GM12891 (cell line): ENCODE results near the gene DCN. TPM values are rescaled to one million over a fixed set of nuclear protein-coding genes. Genes with fewer than 3 reads are reported as not detected.

Source experiments
- DNase-seq: peaks from one replicate; pipeline ENCODE4 v3.0.0; 2011; ENCODE audit warnings: low spot score; ENCODE audit not compliant: insufficient read length
- FAIRE-seq: peaks from 2 replicates; lab custom pipeline; 2011; peaks lifted over from hg19 to GRCh38; lab: Jason Lieb, UNC
- PAX5 ChIP-seq: IDR thresholded peaks from 2 replicates; pipeline ENCODE4 v1.6.1; 2011; ENCODE audit warnings: low read length, moderate library complexity, mild to moderate bottlenecking; ENCODE audit not compliant: insufficient read depth, severe bottlenecking
- POLR2A ChIP-seq: IDR thresholded peaks from 2 replicates; pipeline ENCODE4 v1.6.1; 2011; ENCODE audit warnings: low read depth, low read length, control low read depth
- POLR2AphosphoS5 ChIP-seq: IDR thresholded peaks from 2 replicates; pipeline ENCODE4 v1.6.1; 2011; ENCODE audit warnings: low read depth, low read length, control low read depth
- POU2F2 ChIP-seq: IDR thresholded peaks from 2 replicates; pipeline ENCODE4 v1.6.1; 2011; ENCODE audit warnings: low read depth, mild to moderate bottlenecking, control low read depth, low read length, moderate library complexity
- SPI1 ChIP-seq: IDR thresholded peaks from 2 replicates; pipeline ENCODE4 v1.6.1; 2011; ENCODE audit warnings: low read depth, low read length, control low read depth
- TAF1 ChIP-seq: IDR thresholded peaks from 2 replicates; pipeline ENCODE4 v1.6.1; 2011; ENCODE audit warnings: low read depth, low read length, control low read depth
- polyA plus RNA-seq: library from polyadenylated mRNA; unstranded; fragments of >200 nt; gene quantifications from one replicate; pipeline ENCODE4 v1.2.1, GENCODE V29; 2012; ENCODE audit warnings: low read depth, missing spikeins, inconsistent platforms; ENCODE audit not compliant: missing spikeins

Gene DCN, protein sequence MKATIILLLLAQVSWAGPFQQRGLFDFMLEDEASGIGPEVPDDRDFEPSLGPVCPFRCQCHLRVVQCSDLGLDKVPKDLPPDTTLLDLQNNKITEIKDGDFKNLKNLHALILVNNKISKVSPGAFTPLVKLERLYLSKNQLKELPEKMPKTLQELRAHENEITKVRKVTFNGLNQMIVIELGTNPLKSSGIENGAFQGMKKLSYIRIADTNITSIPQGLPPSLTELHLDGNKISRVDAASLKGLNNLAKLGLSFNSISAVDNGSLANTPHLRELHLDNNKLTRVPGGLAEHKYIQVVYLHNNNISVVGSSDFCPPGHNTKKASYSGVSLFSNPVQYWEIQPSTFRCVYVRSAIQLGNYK
- polyA plus RNA-seq: not detected

DNA sequence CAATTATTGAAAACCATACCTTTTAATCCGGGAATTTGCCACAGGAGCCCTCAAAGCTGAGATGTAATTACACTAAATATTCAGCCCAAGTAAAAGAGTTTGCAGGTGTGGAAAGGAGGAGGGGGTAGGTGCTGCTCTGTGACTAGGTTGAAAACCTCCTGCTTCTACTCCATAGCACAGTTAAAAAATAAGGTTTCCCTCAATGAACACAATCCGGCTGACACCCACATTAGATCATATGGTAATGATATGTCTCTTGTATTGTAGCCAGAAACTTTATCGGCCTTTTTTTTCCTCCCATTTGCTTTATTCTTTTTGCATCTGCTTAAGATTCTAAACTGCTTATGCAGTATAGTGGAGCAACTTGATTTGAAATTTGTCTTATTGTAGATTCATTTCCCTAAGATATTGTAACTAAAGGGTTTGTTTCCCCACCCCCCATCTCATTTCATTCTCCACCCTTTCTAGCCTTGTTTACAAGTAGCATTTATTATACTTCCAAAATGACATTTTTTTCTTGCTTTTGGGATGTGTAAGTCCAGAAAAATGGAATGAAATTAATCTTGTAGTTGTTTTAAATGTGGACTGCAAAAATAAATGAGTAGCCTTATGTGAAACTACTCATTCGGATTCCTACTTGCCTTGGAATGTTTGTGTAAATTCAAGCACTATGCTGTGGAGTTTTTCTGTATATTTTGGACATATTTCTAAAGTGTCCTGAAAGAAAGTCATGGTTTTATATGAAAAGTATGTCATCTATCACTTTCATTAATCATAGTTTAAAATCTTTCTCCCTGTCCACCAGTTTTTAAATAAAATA, at the start of gene DCN:
DCN (minus strand) TSS at position 182 of the 820 bp plus-strand sequence. CDS start 4,265 bp downstream, outside the sequence.
- no peak for TF ChIP-seq PAX5
- no peak for TF ChIP-seq POLR2A
- TF ChIP-seq SPI1: no peak
- TF ChIP-seq POLR2AphosphoS5: no peak
- no peak for TF ChIP-seq POU2F2
- TF ChIP-seq TAF1: no peak

DNA sequence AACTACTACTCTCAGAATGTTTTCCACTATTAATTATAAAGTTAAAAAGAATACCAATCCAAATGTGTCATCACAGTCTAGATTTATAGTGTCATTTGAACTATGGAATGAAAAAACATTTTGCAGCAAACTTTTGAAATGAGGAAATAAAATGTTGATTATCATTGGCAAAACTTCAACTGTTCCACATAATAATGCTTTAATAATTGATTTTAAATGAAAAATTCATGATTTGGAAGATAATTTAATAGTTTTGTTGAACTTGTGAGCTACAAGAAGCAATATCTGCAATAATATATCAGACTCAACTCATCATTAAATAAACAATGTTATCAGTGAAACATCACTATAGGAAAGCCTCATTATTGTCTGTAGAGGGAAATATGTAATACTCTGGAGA, 48.2 kb upstream of the DCN start:
- no peak for DNase-seq
- no peak for TF ChIP-seq POLR2A
- no peak for TF ChIP-seq TAF1
- TF ChIP-seq POLR2AphosphoS5: no peak
- no peak for TF ChIP-seq SPI1
- no peak for TF ChIP-seq PAX5
- TF ChIP-seq POU2F2: no peak
- FAIRE-seq: no peak

More for the DNA sequence above, at the start of gene DCN:
- DNase-seq (no peak), FAIRE-seq (no peak)

DNA sequence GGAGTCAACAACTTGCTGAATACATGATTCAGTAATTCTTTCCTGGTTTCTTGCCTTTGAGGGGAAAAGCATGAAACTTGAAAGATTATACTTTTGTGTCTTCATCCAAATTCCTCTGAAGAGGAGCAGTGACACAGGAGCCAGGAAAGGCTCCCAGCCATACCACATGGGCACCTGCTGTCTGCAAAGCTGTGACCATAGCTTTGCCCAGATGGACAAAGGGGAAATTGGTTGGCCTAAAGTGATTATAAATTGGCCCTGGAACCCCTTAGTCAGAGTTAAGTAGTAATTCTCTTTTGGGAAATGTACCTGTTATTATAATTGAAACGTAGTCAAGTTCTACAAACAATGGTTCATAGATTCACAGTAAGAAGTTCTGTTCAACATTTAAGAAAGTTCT, 44.3 kb upstream of the DCN start:
- DNase-seq: no peak
- no peak for TF ChIP-seq PAX5
- no peak for TF ChIP-seq POLR2A
- no peak for FAIRE-seq

DNA sequence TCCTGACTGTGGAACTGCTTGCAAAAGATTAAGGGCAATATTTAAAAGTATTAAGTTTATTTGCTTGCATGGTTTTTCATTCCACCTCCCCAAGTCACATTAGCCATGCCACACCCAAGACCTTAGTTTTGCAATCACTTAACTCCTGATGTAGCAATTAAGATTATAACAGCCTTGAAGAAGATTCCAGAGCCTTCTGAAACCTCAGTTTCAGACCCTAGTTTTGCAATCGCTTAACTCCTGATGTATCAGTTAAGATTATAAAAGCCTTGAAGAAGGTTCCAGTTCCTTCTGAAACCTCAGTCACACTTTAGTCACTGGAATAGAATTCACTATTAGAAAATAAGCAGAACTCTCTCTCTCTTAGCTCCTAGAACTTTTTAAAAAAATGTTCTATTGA, 42.7 kb upstream of the DCN start:
- DNase-seq: no peak
- no peak for FAIRE-seq
- TF ChIP-seq POLR2A (no peak), TAF1 (no peak)

DNA sequence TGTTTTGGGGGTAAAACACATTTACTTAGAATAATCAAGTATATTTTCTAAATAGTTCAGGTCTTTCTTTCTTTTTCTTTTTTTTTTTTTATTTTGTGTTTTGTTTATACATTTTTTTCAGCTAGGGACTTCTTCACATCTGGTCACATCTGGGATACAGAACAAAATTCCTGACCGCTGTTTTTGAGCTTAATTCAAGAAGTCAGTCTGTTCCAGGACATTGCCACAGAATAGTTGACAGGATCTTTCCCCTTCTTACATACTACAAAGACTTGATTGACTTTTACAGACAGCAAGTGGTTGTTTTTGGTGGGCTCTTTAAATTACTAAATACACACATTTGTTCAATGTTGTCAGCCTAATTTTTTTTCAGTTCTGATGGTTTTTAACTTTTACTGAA, 41.8 kb upstream of the DCN start:
- TF ChIP-seq SPI1: no peak
- TF ChIP-seq POLR2AphosphoS5: no peak
- no peak for TF ChIP-seq PAX5
- TF ChIP-seq TAF1: no peak
- TF ChIP-seq POU2F2: no peak
- no peak for TF ChIP-seq POLR2A
- DNase-seq (no peak), FAIRE-seq (no peak)

DNA sequence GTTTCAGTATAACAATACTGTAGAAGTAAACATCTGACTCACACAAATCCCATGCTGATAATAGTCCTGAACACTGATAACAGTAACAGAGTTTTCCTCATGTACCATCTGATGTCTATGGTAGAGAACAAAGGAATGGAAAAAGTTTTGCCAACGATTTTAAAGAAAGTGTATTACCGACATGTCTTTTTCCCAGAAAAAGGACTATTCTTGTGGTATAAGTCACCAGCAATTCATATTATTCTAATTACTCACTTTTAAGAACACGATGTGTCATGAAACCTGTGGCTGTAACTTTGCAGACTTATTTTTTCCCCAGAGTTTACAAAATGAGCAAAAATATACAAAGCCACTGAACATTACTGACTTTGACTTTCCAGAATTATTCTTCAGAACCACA, 40.1 kb upstream of the DCN start:
- TF ChIP-seq POLR2A (no peak), POU2F2 (no peak), TAF1 (no peak), POLR2AphosphoS5 (no peak), PAX5 (no peak), SPI1 (no peak)
- DNase-seq (no peak), FAIRE-seq (no peak)

DNA sequence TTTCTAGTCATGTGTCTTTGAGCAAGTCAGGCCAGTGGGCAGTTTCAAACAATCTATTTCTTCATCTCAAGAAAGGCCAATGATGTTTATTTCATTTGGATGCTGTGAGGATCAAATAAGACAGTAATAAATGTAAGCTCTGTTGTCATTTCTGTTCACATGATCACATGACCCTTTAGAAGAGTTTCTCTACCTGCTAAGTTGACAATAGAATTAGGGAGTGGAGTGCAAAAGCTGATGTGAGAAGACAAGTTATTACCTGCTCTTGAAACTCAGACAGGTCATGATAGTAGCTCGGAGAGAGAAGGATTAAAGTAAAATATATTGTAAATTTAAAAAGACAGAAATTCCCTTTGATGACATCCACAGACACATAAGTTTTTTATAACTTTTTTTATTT, 37.3 kb upstream of the DCN start:
- TF ChIP-seq TAF1 (no peak), SPI1 (no peak), POLR2A (no peak), PAX5 (no peak), POLR2AphosphoS5 (no peak), POU2F2 (no peak)
- DNase-seq (no peak), FAIRE-seq (no peak)

DNA sequence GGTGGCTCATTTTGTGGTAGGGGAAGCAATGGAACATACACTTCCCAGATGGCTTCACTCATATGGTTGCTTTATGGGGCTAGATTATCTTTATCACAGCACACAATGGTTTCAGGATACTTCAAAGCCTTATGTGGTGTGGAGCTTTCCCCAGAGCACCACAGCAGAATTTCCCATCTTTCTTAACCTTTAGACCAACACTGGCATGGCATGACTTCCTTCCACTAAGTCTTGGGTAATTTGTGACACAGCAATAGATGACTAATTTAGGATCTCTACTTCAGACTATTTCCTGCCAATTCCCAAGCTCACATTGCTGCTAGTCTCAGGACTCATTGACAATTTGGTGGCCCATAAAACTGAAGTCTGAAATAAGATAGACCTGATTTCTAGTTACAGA, 36.9 kb upstream of the DCN start:
- FAIRE-seq: peak; percentile 5
- TF ChIP-seq POU2F2: no peak
- TF ChIP-seq TAF1: no peak
- TF ChIP-seq POLR2A: no peak
- TF ChIP-seq SPI1: no peak
- no peak for DNase-seq

DNA sequence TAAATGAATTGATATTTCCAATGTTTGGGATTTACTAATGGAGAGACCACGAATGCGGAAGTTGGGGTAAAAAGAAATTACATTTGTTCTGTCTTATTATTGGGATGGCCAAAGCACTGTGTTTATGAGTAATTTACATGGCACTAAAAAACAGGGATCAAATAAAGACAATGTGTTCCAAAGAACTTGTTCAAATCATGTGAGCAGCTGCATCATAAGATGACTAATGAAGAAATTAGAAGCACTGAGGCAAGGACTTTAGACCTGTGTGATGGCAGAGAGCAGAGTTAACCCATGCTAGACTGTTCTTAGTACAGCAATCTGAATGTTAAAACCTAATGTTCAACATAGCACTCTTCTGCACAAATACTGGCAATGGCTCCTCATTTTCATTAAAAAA, 34.3 kb upstream of the DCN start:
- TF ChIP-seq TAF1: no peak
- TF ChIP-seq SPI1: no peak
- no peak for TF ChIP-seq POU2F2
- no peak for DNase-seq
- FAIRE-seq: no peak

DNA sequence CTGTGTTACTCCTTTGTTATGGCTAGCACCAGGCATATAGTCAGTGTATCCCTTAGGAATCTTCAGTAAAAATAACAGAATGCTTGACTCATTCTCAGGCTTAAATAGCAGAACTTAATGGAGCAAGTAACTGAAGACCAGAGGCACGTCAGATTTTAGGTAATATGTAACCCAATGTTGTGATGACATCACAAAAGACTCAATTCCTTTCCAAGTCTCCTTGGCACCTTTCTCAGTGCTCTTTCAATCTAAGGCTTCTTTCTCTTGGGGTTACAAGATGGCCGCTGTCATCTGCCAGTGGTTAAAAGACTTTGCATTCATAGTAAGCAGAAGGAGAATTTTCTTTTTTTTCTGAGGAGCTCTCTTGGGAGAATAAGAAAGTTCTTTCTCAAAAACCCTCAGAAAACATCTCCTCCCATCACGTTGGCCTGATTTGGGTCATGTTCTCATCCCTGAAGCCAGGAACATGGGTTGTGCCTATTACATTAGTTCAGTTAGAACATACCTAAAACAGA, 33.4 kb upstream of the DCN start:
- FAIRE-seq (no peak), DNase-seq (no peak)
- TF ChIP-seq PAX5: no peak
- no peak for TF ChIP-seq SPI1
- no peak for TF ChIP-seq POLR2A
- TF ChIP-seq POLR2AphosphoS5: no peak
- no peak for TF ChIP-seq POU2F2
- TF ChIP-seq TAF1: no peak
